ENCODE measurements around the gene SPACA9. TPM values are rescaled to one million over a fixed set of nuclear protein-coding genes. Genes with fewer than 3 reads are reported as not detected.

Gene SPACA9
- total RNA-seq, 1 experiment from 2014 or later: 19.2 TPM

DNA sequence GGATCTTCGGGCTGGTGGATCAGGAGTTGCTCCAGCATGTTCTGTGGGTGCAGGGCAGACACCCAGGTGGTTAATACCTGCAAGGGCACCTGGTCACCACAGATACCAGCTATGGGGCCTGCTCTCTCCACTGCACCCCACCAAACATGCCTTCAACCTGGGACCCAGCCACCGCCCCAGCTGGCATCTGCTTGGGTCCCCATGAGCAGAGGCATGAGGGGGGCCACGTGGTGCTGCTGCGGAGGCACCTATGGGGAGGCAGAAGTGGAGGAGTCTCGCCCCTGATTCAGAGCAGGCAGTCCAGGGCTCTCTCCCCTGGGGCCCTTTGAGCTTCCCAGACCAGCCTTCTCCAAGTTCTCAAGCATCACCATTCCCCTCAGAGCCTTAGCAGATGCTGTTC is 3.5 kb upstream of the SPACA9 start:
- POLR2A ChIA-PET (ENCODE audit: unreplicated experiment): no interaction called here
- Histone ChIP-seq H4K20me1 (ENCODE audit: insufficient read depth) (no peaks in the 10 kb centered on the region), H3K27me3 (ENCODE audit: insufficient read depth, low read depth) (no peaks in the 10 kb centered on the region), H3K4me3 (no peak overlapping the region), H3K9me2 (ENCODE audit: insufficient read depth) (no peaks in the 10 kb centered on the region), H3K4me1 (replicated peaks; ENCODE audit: insufficient read depth) (0 out of 2 replicates have a peak, but pooled peaks cover 4% of the 10 kb centered on the region), H3K27ac (no peak overlapping the region), H3K4me2 (no peak overlapping the region), H3F3A (ENCODE audit: insufficient read depth, low read depth) (peaks cover 14% of the 10 kb centered on the region), H3K36me3 (ENCODE audit: low read depth) (no peaks in the 10 kb centered on the region), H3K79me2 (ENCODE audit: low read depth) (no peaks in the 10 kb centered on the region), H2AFZ (no peak overlapping the region), H3K9me3 (ENCODE audit: insufficient read depth, low read depth) (no peaks in the 10 kb centered on the region)
- DNase-seq: no peak
- intact Hi-C loops (cut with micrococcal nuclease; ENCODE audit: unreplicated experiment): no loop called here
- CTCF ChIA-PET: no interaction called here
- no peak for TF ChIP-seq EZH2 (IDR thresholded peaks at IDR 0.05; ENCODE audit: low read depth)
- TF ChIP-seq, protein P1, sequence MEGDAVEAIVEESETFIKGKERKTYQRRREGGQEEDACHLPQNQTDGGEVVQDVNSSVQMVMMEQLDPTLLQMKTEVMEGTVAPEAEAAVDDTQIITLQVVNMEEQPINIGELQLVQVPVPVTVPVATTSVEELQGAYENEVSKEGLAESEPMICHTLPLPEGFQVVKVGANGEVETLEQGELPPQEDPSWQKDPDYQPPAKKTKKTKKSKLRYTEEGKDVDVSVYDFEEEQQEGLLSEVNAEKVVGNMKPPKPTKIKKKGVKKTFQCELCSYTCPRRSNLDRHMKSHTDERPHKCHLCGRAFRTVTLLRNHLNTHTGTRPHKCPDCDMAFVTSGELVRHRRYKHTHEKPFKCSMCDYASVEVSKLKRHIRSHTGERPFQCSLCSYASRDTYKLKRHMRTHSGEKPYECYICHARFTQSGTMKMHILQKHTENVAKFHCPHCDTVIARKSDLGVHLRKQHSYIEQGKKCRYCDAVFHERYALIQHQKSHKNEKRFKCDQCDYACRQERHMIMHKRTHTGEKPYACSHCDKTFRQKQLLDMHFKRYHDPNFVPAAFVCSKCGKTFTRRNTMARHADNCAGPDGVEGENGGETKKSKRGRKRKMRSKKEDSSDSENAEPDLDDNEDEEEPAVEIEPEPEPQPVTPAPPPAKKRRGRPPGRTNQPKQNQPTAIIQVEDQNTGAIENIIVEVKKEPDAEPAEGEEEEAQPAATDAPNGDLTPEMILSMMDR (conservative IDR thresholded peaks at IDR 0.05): no peak
- no TSS peak for BruUV-seq (replicated peaks)

DNA sequence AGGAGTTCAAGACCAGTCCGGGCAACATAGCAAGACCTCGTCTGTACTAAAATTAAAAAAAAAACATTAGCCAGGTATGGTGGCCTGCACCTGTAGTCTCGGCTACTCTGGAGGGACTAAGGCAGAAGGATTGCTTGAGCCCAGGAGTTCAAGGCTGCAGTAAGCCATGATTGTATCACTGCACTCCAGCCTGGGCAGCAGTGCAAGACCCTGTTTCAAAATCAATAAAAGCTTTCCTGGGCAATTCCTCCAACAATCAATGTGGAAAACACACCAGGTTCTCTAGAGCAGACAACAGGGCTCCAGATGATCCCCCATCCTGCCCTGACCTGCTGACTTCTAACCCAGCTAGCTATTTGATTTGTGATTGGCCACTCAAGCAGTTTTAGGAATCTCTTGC is 1.8 kb upstream of the SPACA9 start:
- H3K4me1 ChIP-seq (replicated peaks; ENCODE audit: insufficient read depth): 0 out of 2 replicates have a peak, but pooled peaks cover 4% of the 10 kb centered on the region
- TF ChIP-seq, protein P1 (conservative IDR thresholded peaks at IDR 0.05): no peak
- TF ChIP-seq EZH2 (IDR thresholded peaks at IDR 0.05; ENCODE audit: low read depth): no peak
- no peak overlapping the region; the same call in 1 of the 2 replicates for H3K4me3 ChIP-seq
- intact Hi-C loops (cut with micrococcal nuclease; ENCODE audit: unreplicated experiment): no loop called here
- H3K9me2 ChIP-seq (ENCODE audit: insufficient read depth): no peaks in the 10 kb centered on the region
- H2AFZ ChIP-seq: no peak overlapping the region
- H4K20me1 ChIP-seq (ENCODE audit: insufficient read depth): no peaks in the 10 kb centered on the region
- H3K9me3 ChIP-seq (ENCODE audit: insufficient read depth, low read depth): no peaks in the 10 kb centered on the region
- no peak overlapping the region for H3K27ac ChIP-seq
- H3K4me2 ChIP-seq: peak overlapping the region; percentile 91; the same call in 1 of the 2 replicates
- BruUV-seq (replicated peaks): no TSS peak
- H3F3A ChIP-seq (ENCODE audit: insufficient read depth, low read depth): peaks cover 22% of the 10 kb centered on the region
- H3K36me3 ChIP-seq (ENCODE audit: low read depth): no peaks in the 10 kb centered on the region
- ChIA-PET POLR2A (ENCODE audit: unreplicated experiment) (interaction anchor here (0.6 kb wide), 1 partner anchor 523 kb away, joined by 6 read pairs; no protein-coding TSS in a partner anchor), CTCF (interaction anchor here (0.6 kb wide), 1 partner anchor 15 kb away, joined by 3 read pairs; no protein-coding TSS in a partner anchor)
- no peak for DNase-seq
- H3K79me2 ChIP-seq (ENCODE audit: low read depth): no peaks in the 10 kb centered on the region
- H3K27me3 ChIP-seq (ENCODE audit: insufficient read depth, low read depth): no peaks in the 10 kb centered on the region

DNA sequence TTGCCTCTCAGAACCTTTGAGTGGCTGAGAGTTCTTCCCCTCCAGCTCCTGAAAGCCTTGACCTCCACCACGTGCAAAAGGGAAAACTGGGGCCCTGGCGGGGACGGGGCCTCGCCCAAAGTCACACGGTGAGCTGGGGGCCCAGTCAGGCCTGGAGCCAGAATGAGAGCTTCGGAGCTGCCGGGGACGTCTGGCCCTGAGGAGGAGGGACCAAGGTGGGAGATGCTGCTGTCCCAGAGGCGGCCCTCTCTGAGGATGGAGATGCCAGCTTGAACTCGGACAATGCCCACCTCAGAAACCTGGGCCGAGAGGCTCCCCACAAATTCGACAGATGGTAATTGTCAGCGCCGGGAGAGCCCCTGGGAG is 1.3 kb upstream of the SPACA9 start:
- BruUV-seq (replicated peaks): TSS peak; percentile 43
- no peak for DNase-seq
- Histone ChIP-seq H3K27ac (no peak overlapping the region), H3K4me3 (peak overlapping the region; percentile 97), H3K4me2 (peak overlapping the region; percentile 91), H3K9me2 (ENCODE audit: insufficient read depth) (no peaks in the 10 kb centered on the region), H3K79me2 (ENCODE audit: low read depth) (no peaks in the 10 kb centered on the region), H3K4me1 (replicated peaks; ENCODE audit: insufficient read depth) (0 out of 2 replicates have a peak, but pooled peaks cover 4% of the 10 kb centered on the region), H3K9me3 (ENCODE audit: insufficient read depth, low read depth) (no peaks in the 10 kb centered on the region), H3F3A (ENCODE audit: insufficient read depth, low read depth) (peaks cover 22% of the 10 kb centered on the region), H2AFZ (peak overlapping the region; percentile 100), H4K20me1 (ENCODE audit: insufficient read depth) (no peaks in the 10 kb centered on the region), H3K27me3 (ENCODE audit: insufficient read depth, low read depth) (no peaks in the 10 kb centered on the region), H3K36me3 (ENCODE audit: low read depth) (no peaks in the 10 kb centered on the region)
- CTCF ChIA-PET: interaction anchor here (0.6 to 0.7 kb wide), 2 partner anchors 15 to 24 kb away, joined by 3 read pairs; no protein-coding TSS in a partner anchor
- TF ChIP-seq, protein P1 (conservative IDR thresholded peaks at IDR 0.05): no peak
- TF ChIP-seq EZH2 (IDR thresholded peaks at IDR 0.05; ENCODE audit: low read depth): no peak
- intact Hi-C loops (cut with micrococcal nuclease; ENCODE audit: unreplicated experiment): no loop called here
- POLR2A ChIA-PET (ENCODE audit: unreplicated experiment): no interaction called here
